BJ (cell line): Measurements from ENCODE around the gene HSPA6. TPM values are rescaled to one million over a fixed set of nuclear protein-coding genes. Genes with fewer than 3 reads are reported as not detected.
"Not testable (repeated sequence)": the region's sequence is repeated elsewhere in the genome, so short reads cannot be mapped to it uniquely, and the experiment has no call there.

Source experiments
- CTCF ChIA-PET: fragments of 350-600 bp; formaldehyde crosslinking; extraction: SDS; loops from one replicate; lab custom pipeline; 2021; ENCODE audit warnings: antibody characterized with exemption, inconsistent platforms; lab: Yijun Ruan, JAX
- POLR2A ChIA-PET: fragments of 300-600 bp; sonication (Branson Sonifier 250); formaldehyde crosslinking; extraction: SDS; loops from one replicate; lab custom pipeline; 2021; ENCODE audit warnings: antibody characterized with exemption; lab: Charles Lee
- DNase-seq: peaks from one replicate; pipeline ENCODE4 v3.0.0-alpha.2; 2011; ENCODE audit warnings: low read depth
- H3K27me3 ChIP-seq: 2 replicates; pipeline ENCODE4 v1.6.0; 2011; ENCODE audit warnings: low read length; ENCODE audit not compliant: control insufficient read depth, insufficient read depth
- H3K36me3 ChIP-seq: 2 replicates; pipeline ENCODE4 v1.5.1; 2011; ENCODE audit warnings: low read length; ENCODE audit not compliant: control insufficient read depth, insufficient read depth
- H3K4me3 ChIP-seq: 2 replicates; pipeline ENCODE4 v1.5.1; 2011; ENCODE audit warnings: low read depth, mild to moderate bottlenecking, control low read depth, low read length
- CTCF ChIP-seq: IDR thresholded peaks from 2 replicates; pipeline ENCODE4 v1.5.1; 2011; ENCODE audit warnings: low read depth, mild to moderate bottlenecking, control low read depth, inconsistent platforms, low read length, moderate library complexity; ENCODE audit not compliant: insufficient read depth
- polyA plus RNA-seq: library from polyadenylated mRNA; depleted of rRNA; stranded (reverse); fragments of >200 nt; gene quantifications from 2 replicates; pipeline ENCODE4 v1.2.3, GENCODE V29; 2011

The HSPA6 gene
- polyA plus RNA-seq, 1 experiment = 0.04 TPM

- TF ChIP-seq CTCF = no peak
- DNase-seq = no peak
- Histone ChIP-seq H3K36me3 (no peaks in the 10 kb centered on the region), H3K27me3 (no peaks in the 10 kb centered on the region), H3K4me3 (no peak overlapping the region)
- ChIA-PET POLR2A (no interaction called here), CTCF (interaction anchor here (1.1 to 1.5 kb wide), 4 partner anchors 8 to 19 kb away, joined by 3 to 6 read pairs (median 4); no protein-coding TSS in a partner anchor)
Observed at GRCh38 chr1:161506336-161507223, 17.8 kb upstream of the HSPA6 start.

- CTCF ChIA-PET = interaction anchor here (0.9 kb wide), 1 partner anchor 23 kb away, joined by 3 read pairs; no protein-coding TSS in a partner anchor
- POLR2A ChIA-PET = no interaction called here
- no peaks in the 10 kb centered on the region for H3K27me3 ChIP-seq
- no peak for TF ChIP-seq CTCF
- no peaks in the 10 kb centered on the region for H3K36me3 ChIP-seq
- DNase-seq = no peak
- no peak overlapping the region for H3K4me3 ChIP-seq
Observed at GRCh38 chr1:161510477-161510876, 13.9 kb upstream of the HSPA6 start.

GRCh38 chr1:161511018-161511755 lies 13.2 kb upstream of the HSPA6 start:
- Histone ChIP-seq H3K27me3 (no peaks in the 10 kb centered on the region), H3K36me3 (no peaks in the 10 kb centered on the region), H3K4me3 (no peak overlapping the region)
- DNase-seq = no peak
- no peak for TF ChIP-seq CTCF
- ChIA-PET CTCF (interaction anchor here (0.9 kb wide), 1 partner anchor 24 kb away, joined by 3 read pairs; no protein-coding TSS in a partner anchor), POLR2A (no interaction called here)

GRCh38 chr1:161511756-161512060 lies 12.6 kb upstream of the HSPA6 start:
- POLR2A ChIA-PET = no interaction called here
- TF ChIP-seq CTCF = no peak
- DNase-seq = no peak
- no peaks in the 10 kb centered on the region for H3K27me3 ChIP-seq
- H3K4me3 ChIP-seq = no peak overlapping the region
- CTCF ChIA-PET = no interaction called here
- no peaks in the 10 kb centered on the region for H3K36me3 ChIP-seq

- H3K27me3 ChIP-seq, DNase-seq, POLR2A ChIA-PET, H3K36me3 ChIP-seq, H3K4me3 ChIP-seq, CTCF ChIA-PET: not testable (repeated sequence)
Observed at GRCh38 chr1:161512636-161513447, 11.5 kb upstream of the HSPA6 start.

- H3K27me3 ChIP-seq, H3K36me3 ChIP-seq, DNase-seq, CTCF ChIA-PET, H3K4me3 ChIP-seq, POLR2A ChIA-PET: not testable (repeated sequence)
Observed at GRCh38 chr1:161513448-161513780, 10.9 kb upstream of the HSPA6 start.

- POLR2A ChIA-PET, DNase-seq, CTCF ChIA-PET, H3K36me3 ChIP-seq, H3K27me3 ChIP-seq, H3K4me3 ChIP-seq: not testable (repeated sequence)
Observed at GRCh38 chr1:161513953-161514352, 10.4 kb upstream of the HSPA6 start.
